Central memory CD8-positive, alpha-beta T cell (primary cell): ENCODE data around the gene ZNF763.
A peak's percentile ranks its signal among the peaks of the same experiment; 100 is the strongest.
"Not testable (repeated sequence)": the region's sequence is repeated elsewhere in the genome, so short reads cannot be mapped to it uniquely, and the experiment has no call there.

ENCODE experiments used
- ATAC-seq: fragments of 150-1000 bp; cut with Tn5 transposase; replicated peaks from 2 replicates; pipeline ENCODE4 v1.10.0; 2022; ENCODE audit warnings: mild to moderate bottlenecking, moderate FRiP score, moderate number of reproducible peaks; ENCODE audit not compliant: poor library complexity, severe bottlenecking; ENCODE audit errors: extremely low read depth
- DNase-seq, 2 donors: peaks; one replicate each; pipeline ENCODE4 v3.0.0; 2021; ENCODE audit warnings: low spot score in 2 of 2
- H3K27ac Mint-ChIP-seq: one replicate; pipeline ENCODE4 v1.8.0; 2022; ENCODE audit warnings: low read depth, mild to moderate bottlenecking, moderate library complexity, mixed read lengths
- H3K27me3 Mint-ChIP-seq: one replicate; pipeline ENCODE4 v1.8.0; 2022; ENCODE audit warnings: mixed read lengths
- H3K36me3 Mint-ChIP-seq: one replicate; pipeline ENCODE4 v1.8.0; 2022; ENCODE audit warnings: mild to moderate bottlenecking, moderate library complexity, mixed read lengths; ENCODE audit not compliant: insufficient read depth
- H3K4me1 Mint-ChIP-seq: one replicate; pipeline ENCODE4 v1.8.0; 2022; ENCODE audit warnings: mixed read lengths
- H3K4me3 Mint-ChIP-seq: one replicate; pipeline ENCODE4 v1.8.0; 2022; ENCODE audit warnings: mild to moderate bottlenecking, moderate library complexity, mixed read lengths
- H3K9me3 Mint-ChIP-seq: one replicate; pipeline ENCODE4 v1.8.0; 2022; ENCODE audit warnings: mixed read lengths

ZNF763 gene

GRCh38 chr19:11982526-11982925 is 17.7 kb downstream of the ZNF763 start:
- Mint-ChIP-seq H3K27ac (no peak overlapping the region), H3K36me3 (peaks cover 9% of the 10 kb centered on the region), H3K4me3 (no peak overlapping the region), H3K4me1 (peaks cover 4% of the 10 kb centered on the region), H3K27me3 (no peaks in the 10 kb centered on the region), H3K9me3 (no peaks in the 10 kb centered on the region)
- DNase-seq (no peak), ATAC-seq (no peak)

GRCh38 chr19:11984986-11985385 is 20.1 kb downstream of the ZNF763 start:
- Mint-ChIP-seq H3K4me3 (no peak overlapping the region), H3K27me3 (no peaks in the 10 kb centered on the region), H3K9me3 (no peaks in the 10 kb centered on the region), H3K4me1 (peaks cover 18% of the 10 kb centered on the region), H3K27ac (no peak overlapping the region), H3K36me3 (peaks cover 12% of the 10 kb centered on the region)
- no peak for ATAC-seq
- DNase-seq = no peak

DNA sequence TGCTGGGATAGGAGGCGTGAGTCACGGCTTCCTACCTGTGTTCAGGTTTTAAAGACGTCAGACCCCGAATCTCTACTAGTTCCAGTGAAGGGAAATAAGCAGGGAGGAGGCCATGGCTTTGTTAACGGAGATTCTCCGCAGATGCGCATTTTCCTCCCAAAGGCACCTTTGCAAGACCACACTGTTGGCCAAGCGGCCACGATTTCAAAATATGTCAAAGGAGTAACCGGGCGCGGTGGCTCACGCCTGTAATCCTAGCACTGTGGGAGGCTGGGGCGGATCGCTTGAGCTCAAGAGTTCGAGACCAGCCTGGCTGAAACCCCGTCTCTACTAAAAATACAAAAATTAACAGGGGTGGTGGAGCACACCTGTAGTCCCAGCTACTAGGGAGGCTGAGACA is 21.9 kb downstream of the ZNF763 start:
- H3K4me3 Mint-ChIP-seq = peak overlapping the region; percentile 95
- DNase-seq = no peak
- H3K36me3 Mint-ChIP-seq = peaks cover 15% of the 10 kb centered on the region

DNA sequence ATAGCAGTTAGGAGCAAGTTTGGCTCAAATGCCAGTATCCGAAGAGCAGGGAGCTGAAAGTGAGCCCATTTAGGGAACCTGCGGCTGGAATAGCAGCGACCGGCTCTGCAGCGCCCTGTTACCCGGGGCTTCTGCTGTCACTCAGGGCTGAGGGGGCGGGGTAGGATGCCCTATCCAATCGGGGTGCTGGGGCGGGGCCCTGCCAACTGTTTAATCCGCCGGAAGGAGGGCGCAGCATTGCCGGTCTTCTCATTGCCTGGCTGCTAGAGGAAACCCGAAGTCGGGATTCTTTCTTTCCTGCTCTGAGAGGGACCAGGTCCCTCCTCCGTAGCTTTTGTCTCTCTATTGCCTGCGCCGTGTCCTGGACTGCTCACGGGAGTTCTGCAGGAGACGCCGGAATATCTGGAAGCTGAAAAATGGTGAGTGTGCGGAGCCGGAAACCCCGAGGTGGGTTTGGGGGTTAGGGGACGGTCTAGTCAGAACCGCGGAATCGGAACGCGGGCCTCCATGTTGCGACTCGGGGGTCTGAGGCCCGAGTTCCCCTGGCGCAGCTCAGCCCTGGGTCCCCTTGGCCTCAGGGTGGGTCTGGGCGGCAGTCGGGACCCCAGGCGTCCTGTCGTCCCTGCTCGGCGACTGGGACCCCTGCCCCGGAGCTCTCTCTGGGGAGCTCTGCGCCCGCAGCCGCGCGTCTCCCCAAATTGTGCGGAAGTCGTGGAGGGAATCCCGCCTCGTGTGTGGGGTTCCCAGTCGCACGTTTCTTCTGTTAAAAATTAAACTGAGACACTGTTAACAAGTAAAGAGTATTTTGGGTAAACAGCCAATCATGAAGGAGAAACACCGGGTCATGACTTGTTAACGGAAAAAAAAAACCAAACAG is 22.8 kb downstream of the ZNF763 start:
- Mint-ChIP-seq H3K4me1 (peaks cover 32% of the 10 kb centered on the region), H3K9me3 (no peaks in the 10 kb centered on the region), H3K4me3 (peak overlapping the region; percentile 95), H3K27me3 (no peaks in the 10 kb centered on the region), H3K36me3 (peaks cover 15% of the 10 kb centered on the region), H3K27ac (peak overlapping the region; percentile 90)
- ATAC-seq (peak; percentile 87), DNase-seq (peak; percentile 68 to 75)

More for the DNA sequence above, 21.9 kb downstream of the ZNF763 start:
- H3K27ac Mint-ChIP-seq = no peak overlapping the region
- no peak for ATAC-seq
- no peaks in the 10 kb centered on the region for H3K9me3 Mint-ChIP-seq
- peaks cover 27% of the 10 kb centered on the region for H3K4me1 Mint-ChIP-seq
- no peaks in the 10 kb centered on the region for H3K27me3 Mint-ChIP-seq

DNA sequence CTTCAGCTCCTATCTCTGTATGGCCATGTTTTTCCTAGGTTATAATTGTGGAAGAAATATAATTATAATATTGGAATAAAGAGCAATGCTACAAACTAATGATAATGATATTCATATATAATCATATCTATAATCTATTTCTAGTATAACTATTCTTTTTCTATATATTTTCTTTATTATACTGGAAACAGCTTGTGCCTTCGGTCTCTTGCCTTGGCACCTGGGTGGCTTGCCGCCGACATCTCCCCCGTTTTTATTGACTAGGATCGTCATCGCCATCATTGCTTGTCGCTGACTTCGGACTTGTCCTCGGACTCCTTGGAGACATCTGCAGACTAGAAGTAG is 24.2 kb downstream of the ZNF763 start:
- peaks cover 36% of the 10 kb centered on the region for H3K4me1 Mint-ChIP-seq
- DNase-seq (no peak), ATAC-seq (no peak)
- H3K36me3 Mint-ChIP-seq = peaks cover 19% of the 10 kb centered on the region
- peak overlapping the region; percentile 90 for H3K27ac Mint-ChIP-seq
- H3K27me3 Mint-ChIP-seq = no peaks in the 10 kb centered on the region
- H3K4me3 Mint-ChIP-seq = peak overlapping the region; percentile 95
- H3K9me3 Mint-ChIP-seq = no peaks in the 10 kb centered on the region

GRCh38 chr19:11991921-11992320 is 27.1 kb downstream of the ZNF763 start:
- Mint-ChIP-seq H3K36me3 (peaks cover 17% of the 10 kb centered on the region), H3K4me1 (peaks cover 37% of the 10 kb centered on the region)
- H3K4me3 Mint-ChIP-seq, ATAC-seq, H3K27me3 Mint-ChIP-seq, H3K27ac Mint-ChIP-seq, H3K9me3 Mint-ChIP-seq, DNase-seq: not testable (repeated sequence)

GRCh38 chr19:11995174-11995573 is 30.3 kb downstream of the ZNF763 start:
- Mint-ChIP-seq H3K4me1 (peaks cover 34% of the 10 kb centered on the region), H3K27me3 (no peaks in the 10 kb centered on the region), H3K9me3 (no peaks in the 10 kb centered on the region), H3K4me3 (no peak overlapping the region), H3K36me3 (peaks cover 7% of the 10 kb centered on the region), H3K27ac (no peak overlapping the region)
- no peak for DNase-seq
- ATAC-seq = no peak

DNA sequence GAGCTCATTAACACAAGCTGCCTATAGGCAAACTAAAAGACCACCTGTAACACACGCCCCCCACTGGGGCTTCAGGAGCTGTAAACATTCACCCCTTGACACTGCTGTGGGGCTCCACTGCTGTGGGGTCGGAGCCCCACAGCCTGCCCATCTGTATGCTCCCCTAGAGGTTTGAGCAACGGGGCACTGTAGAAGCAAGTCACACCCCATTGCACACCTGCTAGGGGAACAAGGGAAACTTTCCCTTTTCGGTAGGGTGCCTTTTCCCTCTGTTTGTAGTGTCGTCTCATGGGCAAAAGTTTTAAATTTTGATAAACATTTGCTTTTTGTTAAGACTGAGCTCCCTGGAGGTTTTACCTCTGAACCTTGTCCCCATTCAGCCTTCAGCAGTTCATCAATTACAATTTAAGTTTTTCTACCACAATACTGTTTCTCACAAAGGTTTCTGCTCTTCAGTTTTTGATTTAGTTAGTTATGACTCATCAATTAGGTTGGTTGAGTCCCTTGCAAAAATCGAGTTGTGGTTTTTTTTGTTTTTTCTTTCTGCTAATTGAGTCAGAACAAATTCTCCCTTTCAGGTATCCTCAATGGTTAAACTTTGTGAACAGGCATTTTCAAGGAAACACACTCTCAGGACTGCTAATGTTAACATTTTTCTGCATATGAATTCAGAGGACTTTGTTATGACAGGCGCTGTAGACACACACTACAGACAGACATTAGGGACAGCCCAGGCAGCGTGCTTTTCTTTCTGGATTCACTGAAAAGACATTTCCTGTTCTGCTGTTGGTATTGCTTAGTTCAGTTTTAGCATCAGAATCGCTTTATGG is 35.5 kb downstream of the ZNF763 start:
- no peak overlapping the region for H3K4me3 Mint-ChIP-seq
- no peaks in the 10 kb centered on the region for H3K27me3 Mint-ChIP-seq
- DNase-seq (no peak), ATAC-seq (peak; percentile 36)
- H3K27ac Mint-ChIP-seq = no peak overlapping the region
- H3K9me3 Mint-ChIP-seq = no peaks in the 10 kb centered on the region
- H3K4me1 Mint-ChIP-seq = peaks cover 26% of the 10 kb centered on the region
- H3K36me3 Mint-ChIP-seq = peaks cover 18% of the 10 kb centered on the region

- DNase-seq = no peak
- H3K4me3 Mint-ChIP-seq = no peak overlapping the region
- no peaks in the 10 kb centered on the region for H3K4me1 Mint-ChIP-seq
- H3K27ac Mint-ChIP-seq = no peak overlapping the region
- no peak for ATAC-seq
- H3K27me3 Mint-ChIP-seq = no peaks in the 10 kb centered on the region
- H3K36me3 Mint-ChIP-seq = peaks cover 19% of the 10 kb centered on the region
- H3K9me3 Mint-ChIP-seq = peaks cover 19% of the 10 kb centered on the region
Observed at GRCh38 chr19:12015015-12015752, 50.3 kb downstream of the ZNF763 start.

DNA sequence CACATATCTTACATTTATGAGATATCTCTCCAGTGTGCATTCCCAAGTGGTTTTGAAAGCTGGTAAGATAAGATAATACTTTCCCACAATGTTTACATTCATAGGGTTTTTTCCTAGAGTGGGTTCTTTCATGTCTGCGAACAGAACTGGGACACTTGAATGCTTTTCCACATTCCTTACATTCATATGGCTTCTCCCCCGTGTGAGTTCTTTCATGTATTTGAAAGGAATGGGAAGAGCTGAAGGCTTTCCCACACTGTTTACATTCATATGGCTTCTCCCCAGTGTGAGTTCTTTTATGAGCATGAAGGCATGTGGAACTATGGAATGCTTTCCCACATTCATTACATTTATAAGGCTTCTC is 50.9 kb downstream of the ZNF763 start:
- Mint-ChIP-seq H3K4me3 (no peak overlapping the region), H3K9me3 (peaks cover 19% of the 10 kb centered on the region), H3K4me1 (no peaks in the 10 kb centered on the region), H3K27me3 (no peaks in the 10 kb centered on the region), H3K27ac (no peak overlapping the region), H3K36me3 (peaks cover 19% of the 10 kb centered on the region)
- ATAC-seq = no peak
- no peak for DNase-seq
